ENCODE measurements around the gene PRKACA.
"Not testable (repeated sequence)": the region's sequence is repeated elsewhere in the genome, so short reads cannot be mapped to it uniquely, and the experiment has no call there.

Gene PRKACA

DNA sequence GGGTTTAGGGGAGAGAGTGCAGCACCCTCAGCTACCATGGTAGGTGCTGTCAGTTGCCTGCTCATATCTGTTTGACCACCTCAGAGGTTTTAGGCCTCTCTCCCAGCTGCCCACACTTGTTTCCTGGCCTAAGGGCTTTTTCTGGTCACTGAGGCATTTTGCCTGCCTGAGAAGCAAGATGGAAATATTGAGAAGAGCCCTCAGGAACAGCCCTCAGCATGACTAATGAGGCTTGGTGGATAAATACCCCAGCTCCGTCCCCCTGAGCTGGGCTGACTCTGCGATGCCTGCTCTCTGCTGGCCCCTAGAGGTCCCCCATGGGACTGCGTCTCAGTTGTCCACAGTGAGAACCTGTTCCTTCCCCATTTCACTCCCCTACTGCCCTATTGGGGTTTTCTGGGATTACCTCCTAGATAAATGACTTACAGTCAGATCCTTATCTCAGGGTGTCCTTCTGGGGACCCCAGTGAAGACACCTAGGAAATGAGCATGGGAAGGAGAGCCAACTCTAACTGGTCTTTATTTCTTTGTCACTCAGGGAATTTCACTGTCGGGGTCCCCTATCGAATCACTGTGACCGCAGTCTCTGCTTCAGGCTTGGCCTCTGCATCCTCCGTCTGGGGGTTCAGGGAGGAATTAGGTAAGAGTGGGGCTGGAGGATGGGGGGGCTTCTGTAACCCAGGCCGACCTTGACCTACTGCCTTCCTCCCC is 69.0 kb downstream of the PRKACA start:
- peak; percentile 71 for DNase-seq (ENCODE audit: low spot score)

DNA sequence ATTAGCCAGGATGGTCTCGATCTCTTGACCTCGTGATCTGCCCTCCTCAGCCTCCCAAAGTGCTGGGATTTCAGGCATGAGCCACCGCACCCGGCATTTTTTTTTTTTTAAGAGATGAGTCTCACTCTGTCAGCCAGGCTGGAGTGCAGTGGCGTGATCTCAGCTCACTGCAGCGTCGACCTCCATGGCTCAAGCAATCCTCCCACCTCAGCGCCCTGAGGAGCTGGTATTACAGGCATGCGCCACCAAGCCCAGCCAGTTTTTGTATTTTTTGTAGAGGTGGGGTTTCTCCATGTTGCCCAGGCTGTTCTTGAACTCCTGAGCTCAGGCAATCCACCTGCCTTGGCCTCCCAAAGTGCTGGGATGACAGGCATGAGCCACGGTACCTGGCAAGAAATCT is 69.7 kb downstream of the PRKACA start:
- not testable (repeated sequence) for DNase-seq (ENCODE audit: low spot score)

- DNase-seq (ENCODE audit: low spot score): peak; percentile 57
Observed at GRCh38 chr19:14042659-14043608, 74.6 kb downstream of the PRKACA start.
